ENCODE measurements around the gene SNRPA.
"Not testable (repeated sequence)": the region's sequence is repeated elsewhere in the genome, so short reads cannot be mapped to it uniquely, and the experiment has no call there.

The SNRPA gene

GRCh38 chr19:40743926-40744325, 7.1 kb upstream of the SNRPA start:
- FAIRE-seq: no peak
- no peak for DNase-seq (ENCODE audit: insufficient read length, low spot score)

- FAIRE-seq (no peak), DNase-seq (ENCODE audit: insufficient read length, low spot score) (no peak)
Measured at GRCh38 chr19:40744554-40745401, 6.2 kb upstream of the SNRPA start.

- FAIRE-seq (no peak), DNase-seq (ENCODE audit: insufficient read length, low spot score) (no peak)
Measured at GRCh38 chr19:40745402-40745780, 5.6 kb upstream of the SNRPA start.

- DNase-seq (ENCODE audit: insufficient read length, low spot score) (no peak), FAIRE-seq (no peak)
Measured at GRCh38 chr19:40747536-40747935, 3.5 kb upstream of the SNRPA start.

GRCh38 chr19:40750058-40750873, 737 bp upstream of the SNRPA start, which contains the start of gene ACTMAP:
Gene ACTMAP, minus strand, starts transcription at chr19:40750477. Its CDS starts 674 bp downstream, at chr19:40749803.
- FAIRE-seq (peak; percentile 88), DNase-seq (ENCODE audit: insufficient read length, low spot score) (peak; percentile 98)

GRCh38 chr19:40752257-40752781, 1.3 kb downstream of the SNRPA start:
- FAIRE-seq: no peak
- DNase-seq (ENCODE audit: insufficient read length, low spot score): no peak

GRCh38 chr19:40754611-40755247, 3.7 kb downstream of the SNRPA start:
- FAIRE-seq: no peak
- no peak for DNase-seq (ENCODE audit: insufficient read length, low spot score)

- DNase-seq (ENCODE audit: insufficient read length, low spot score): no peak
- no peak for FAIRE-seq
Measured at GRCh38 chr19:40755248-40755624, 4.2 kb downstream of the SNRPA start.

- FAIRE-seq (no peak), DNase-seq (ENCODE audit: insufficient read length, low spot score) (no peak)
Measured at GRCh38 chr19:40755791-40756190, 4.8 kb downstream of the SNRPA start.

GRCh38 chr19:40756502-40757110, 5.6 kb downstream of the SNRPA start:
- no peak for DNase-seq (ENCODE audit: insufficient read length, low spot score)
- no peak for FAIRE-seq

- no peak for FAIRE-seq
- no peak for DNase-seq (ENCODE audit: insufficient read length, low spot score)
Measured at GRCh38 chr19:40758491-40758890, 7.5 kb downstream of the SNRPA start.

GRCh38 chr19:40759352-40759751, 8.3 kb downstream of the SNRPA start:
- FAIRE-seq (no peak), DNase-seq (ENCODE audit: insufficient read length, low spot score) (no peak)

- no peak for FAIRE-seq
Measured at GRCh38 chr19:40762754-40763470, 11.9 kb downstream of the SNRPA start.

GRCh38 chr19:40763526-40763925, 12.5 kb downstream of the SNRPA start:
- DNase-seq (ENCODE audit: insufficient read length, low spot score) (no peak), FAIRE-seq (no peak)

More at GRCh38 chr19:40762754-40763470, 11.9 kb downstream of the SNRPA start:
- DNase-seq (ENCODE audit: insufficient read length, low spot score): no peak

- DNase-seq (ENCODE audit: insufficient read length, low spot score) (no peak), FAIRE-seq (no peak)
Measured at GRCh38 chr19:40763963-40764362, 13.0 kb downstream of the SNRPA start.

GRCh38 chr19:40766385-40766784, 15.4 kb downstream of the SNRPA start:
- DNase-seq (ENCODE audit: insufficient read length, low spot score); FAIRE-seq: not testable (repeated sequence)

- DNase-seq (ENCODE audit: insufficient read length, low spot score): no peak
- FAIRE-seq: no peak
Measured at GRCh38 chr19:40768869-40769268, 17.9 kb downstream of the SNRPA start.

GRCh38 chr19:40771101-40771862, 20.3 kb downstream of the SNRPA start:
- FAIRE-seq; DNase-seq (ENCODE audit: insufficient read length, low spot score): not testable (repeated sequence)
